Right ventricle myocardium superior (tissue), 1 donor: ENCODE data around the gene ATG101. TPM values are rescaled to one million over a fixed set of nuclear protein-coding genes. Genes with fewer than 3 reads are reported as not detected.

Source experiments
- ATAC-seq: fragments of 200-7000 bp; cut with Tn5 transposase; one replicate; pipeline ENCODE4 v1.9.1; 2020; ENCODE audit warnings: mild to moderate bottlenecking; ENCODE audit not compliant: poor library complexity
- DNase-seq: peaks from one replicate; pipeline ENCODE4 v3.0.0-alpha.2; 2020
- intact Hi-C: fragments of 100-400 bp; cut with DNase I; formaldehyde crosslinking; loops from one replicate; pipeline ENCODE4 v1.11.2; 2022
- total RNA-seq: library from RNA; stranded (reverse); fragmentation: NEBNext Ultra II Directional; extraction: Animal tissue kit (Norgen Biotek cat#: 25700); gene quantifications from one replicate; pipeline ENCODE4 v1.2.1, GENCODE V29; 2021
- donor health status: DM: no; HTN: yes; CAD: no; lungs with severe emphysema.

The ATG101 gene
- total RNA-seq, 1 donor from 2014 or later = 23.5 TPM

DNA sequence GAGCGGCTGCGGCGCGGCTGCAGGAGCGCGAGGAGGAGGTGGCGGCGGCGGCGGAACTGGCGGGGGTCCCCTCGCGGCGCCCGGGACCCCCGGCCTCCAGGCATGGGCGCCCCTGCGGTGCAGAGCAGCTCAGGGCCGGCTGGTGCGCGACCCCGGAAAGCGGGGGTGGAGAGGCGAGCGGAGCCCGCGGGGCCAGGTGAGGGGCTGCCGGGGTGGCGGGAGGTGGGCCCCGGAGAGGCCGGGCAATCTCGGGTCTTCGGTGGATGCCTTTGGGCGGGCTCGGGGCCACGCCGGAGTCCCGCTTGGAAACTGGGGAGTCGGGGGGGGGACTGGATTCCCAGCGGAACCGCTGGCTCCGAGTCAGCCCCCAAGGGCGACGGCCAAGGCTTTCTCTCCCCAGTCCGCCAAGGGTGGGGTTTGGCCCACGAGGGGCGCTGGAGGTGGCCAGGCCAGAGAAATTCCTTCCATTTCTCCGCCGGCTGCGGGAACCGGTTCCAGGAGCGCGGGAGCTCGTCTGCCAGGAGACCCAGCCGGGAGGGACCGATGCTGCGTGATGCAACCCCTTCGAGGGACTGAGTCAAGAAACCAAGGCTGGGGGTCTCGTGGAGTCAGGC, 32.4 kb upstream of the ATG101 start:
- ATAC-seq (no peak), DNase-seq (peak; percentile 75)
- intact Hi-C loops = no loop called here

- DNase-seq (no peak), ATAC-seq (no peak)
- intact Hi-C loops = no loop called here
Measured at GRCh38 chr12:52038447-52038846, 31.3 kb upstream of the ATG101 start.

GRCh38 chr12:52041035-52041434, 28.7 kb upstream of the ATG101 start:
- ATAC-seq (no peak), DNase-seq (no peak)
- intact Hi-C loops = no loop called here

GRCh38 chr12:52041695-52042123, 28.1 kb upstream of the ATG101 start:
- intact Hi-C loops = no loop called here
- ATAC-seq = peak; percentile 30
- peak; percentile 79 for DNase-seq

- DNase-seq (no peak), ATAC-seq (no peak)
- intact Hi-C loops = no loop called here
Measured at GRCh38 chr12:52042706-52043385, 26.9 kb upstream of the ATG101 start.

DNA sequence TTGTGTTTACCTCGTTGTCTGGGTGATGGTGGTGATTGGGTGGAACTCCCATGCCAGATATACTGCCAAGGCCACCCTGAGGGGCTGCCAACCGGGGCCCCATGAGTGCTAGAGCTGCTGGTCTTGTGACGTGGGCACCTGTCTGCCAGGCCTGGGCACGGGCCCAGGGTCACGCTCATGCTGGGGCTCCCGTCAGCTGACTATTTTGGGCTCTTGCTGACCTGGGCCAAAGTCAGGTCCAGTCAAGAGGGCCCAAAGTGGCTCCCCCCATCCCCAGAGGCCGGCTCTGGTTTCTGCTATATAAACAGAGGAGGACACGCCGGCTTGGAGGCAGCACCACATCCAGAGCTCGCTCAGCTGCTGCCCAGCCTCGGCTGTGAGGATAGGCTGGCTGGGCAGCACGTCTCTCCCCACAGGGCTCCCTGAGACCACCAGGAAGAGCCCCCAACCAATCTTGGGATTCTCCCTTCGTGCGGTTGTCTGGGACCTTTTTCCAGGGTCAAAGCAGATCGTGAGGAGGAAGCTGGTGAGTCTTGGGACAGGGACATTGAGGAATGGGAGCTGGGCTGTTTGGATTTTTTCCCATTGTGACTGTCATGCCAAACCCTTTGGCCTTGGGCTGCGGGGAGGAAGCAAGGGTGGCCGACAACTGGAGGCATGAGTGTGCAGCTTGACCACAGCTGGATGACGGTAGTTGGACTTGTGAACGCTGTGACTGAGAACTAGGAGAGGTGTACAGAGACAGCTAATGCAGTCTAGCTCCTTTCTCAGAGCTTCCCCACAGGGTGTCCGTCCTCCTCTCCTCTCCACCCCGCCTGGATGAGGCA, 26.2 kb upstream of the ATG101 start:
- intact Hi-C loops = no loop called here
- ATAC-seq (peak; percentile 77), DNase-seq (peak; percentile 89)

GRCh38 chr12:52044292-52044983, 25.3 kb upstream of the ATG101 start:
- ATAC-seq = peak; percentile 78
- intact Hi-C loops = no loop called here
- peak; percentile 91 for DNase-seq

DNA sequence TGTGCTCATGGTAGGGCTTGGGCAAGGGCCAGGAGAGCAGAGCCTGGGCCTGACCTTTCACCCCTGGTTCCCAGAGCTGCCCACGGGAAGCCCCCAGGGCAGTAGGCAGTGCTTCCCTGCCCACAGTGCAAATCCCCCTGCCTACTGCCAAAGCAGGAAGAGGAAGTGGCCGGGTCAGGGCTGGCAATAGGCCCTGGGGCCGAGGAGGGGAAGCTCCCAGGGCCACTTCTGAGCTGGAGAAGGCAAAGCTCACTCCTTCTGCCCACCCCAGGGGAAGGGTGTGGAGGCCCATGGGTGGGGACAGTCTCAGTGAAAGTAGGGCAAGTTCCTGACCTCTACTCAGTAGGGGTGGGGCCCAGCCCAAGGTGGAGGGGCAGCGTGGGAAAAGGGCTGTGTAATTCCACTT, 24.0 kb upstream of the ATG101 start:
- intact Hi-C loops = no loop called here
- ATAC-seq (no peak), DNase-seq (peak; percentile 79)

- intact Hi-C loops = no loop called here
- ATAC-seq (no peak), DNase-seq (no peak)
Measured at GRCh38 chr12:52046859-52047258, 22.9 kb upstream of the ATG101 start.

GRCh38 chr12:52049286-52049685, 20.5 kb upstream of the ATG101 start:
- ATAC-seq = no peak
- intact Hi-C loops = no loop called here
- no peak for DNase-seq

DNA sequence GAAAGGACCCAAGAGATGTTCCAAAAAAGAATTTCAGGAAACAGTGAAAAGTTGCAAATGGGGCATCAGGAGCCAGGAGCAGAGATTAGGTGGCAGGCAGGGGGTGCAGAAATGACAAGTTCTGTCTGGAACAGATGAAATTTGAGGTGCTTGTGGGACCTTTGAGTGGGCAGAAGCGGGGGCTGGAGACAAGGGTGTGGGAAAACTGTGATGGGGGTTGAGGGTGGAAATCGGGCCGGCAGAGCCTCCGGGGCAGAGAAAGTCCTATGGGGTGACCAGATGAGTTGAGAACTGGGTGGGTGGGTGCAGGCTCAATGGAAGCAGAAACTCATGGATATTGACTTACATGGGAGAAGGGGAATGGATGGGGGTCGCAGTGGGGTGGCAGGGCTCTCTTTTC, 20.1 kb upstream of the ATG101 start:
- no peak for ATAC-seq
- DNase-seq = no peak
- intact Hi-C loops = no loop called here

- ATAC-seq (no peak), DNase-seq (peak; percentile 68)
- intact Hi-C loops = no loop called here
Measured at GRCh38 chr12:52050116-52050757, 19.5 kb upstream of the ATG101 start.

DNA sequence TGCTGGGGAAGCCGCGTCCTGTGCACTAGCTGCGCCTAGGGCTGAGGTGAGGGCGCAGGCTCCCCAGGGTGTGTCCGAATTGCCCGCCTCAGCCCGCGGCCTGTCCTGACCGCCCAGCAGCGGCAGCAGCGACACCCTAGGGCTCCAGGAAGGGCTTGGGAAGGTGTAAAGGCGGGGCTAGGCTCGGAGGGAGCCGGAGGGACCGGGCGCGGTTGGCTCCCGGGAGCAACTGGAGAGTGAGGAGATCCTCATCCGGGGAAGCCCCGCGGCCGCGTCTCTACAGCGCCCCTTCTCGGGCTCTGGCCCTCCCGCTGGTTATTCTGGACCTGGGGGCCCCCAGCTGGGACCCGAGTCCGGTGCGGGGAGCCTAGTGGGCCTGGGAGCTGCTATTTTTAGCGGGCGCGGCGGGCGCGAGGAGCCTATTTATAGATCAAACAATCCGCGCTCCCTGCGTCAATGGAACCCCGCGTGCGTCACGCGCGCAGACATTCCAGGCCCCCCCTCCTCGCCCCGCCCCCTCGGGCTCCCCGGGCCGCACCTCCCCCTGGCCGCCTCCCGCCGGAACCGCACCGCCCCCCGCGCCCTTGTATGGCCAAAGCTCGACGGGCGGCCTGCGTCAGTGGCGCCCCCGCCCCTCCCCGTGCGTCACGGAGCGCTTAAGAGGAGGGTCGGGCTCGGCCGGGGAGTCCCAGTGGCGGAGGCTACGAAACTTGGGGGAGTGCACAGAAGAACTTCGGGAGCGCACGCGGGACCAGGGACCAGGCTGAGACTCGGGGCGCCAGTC, 18.8 kb upstream of the ATG101 start, which contains the start of gene NR4A1:
Gene NR4A1 (plus strand): TSS at position 685 of the 784 bp plus-strand sequence. CDS start 2,887 bp downstream, outside the sequence.
- DNase-seq (peak; percentile 99), ATAC-seq (peak; percentile 92)
- intact Hi-C loops = no loop called here

GRCh38 chr12:52052468-52053186, 17.2 kb upstream of the ATG101 start:
- ATAC-seq = no peak
- intact Hi-C loops = no loop called here
- no peak for DNase-seq

GRCh38 chr12:52053536-52054209, 16.1 kb upstream of the ATG101 start:
- DNase-seq = no peak
- intact Hi-C loops = no loop called here
- no peak for ATAC-seq

DNA sequence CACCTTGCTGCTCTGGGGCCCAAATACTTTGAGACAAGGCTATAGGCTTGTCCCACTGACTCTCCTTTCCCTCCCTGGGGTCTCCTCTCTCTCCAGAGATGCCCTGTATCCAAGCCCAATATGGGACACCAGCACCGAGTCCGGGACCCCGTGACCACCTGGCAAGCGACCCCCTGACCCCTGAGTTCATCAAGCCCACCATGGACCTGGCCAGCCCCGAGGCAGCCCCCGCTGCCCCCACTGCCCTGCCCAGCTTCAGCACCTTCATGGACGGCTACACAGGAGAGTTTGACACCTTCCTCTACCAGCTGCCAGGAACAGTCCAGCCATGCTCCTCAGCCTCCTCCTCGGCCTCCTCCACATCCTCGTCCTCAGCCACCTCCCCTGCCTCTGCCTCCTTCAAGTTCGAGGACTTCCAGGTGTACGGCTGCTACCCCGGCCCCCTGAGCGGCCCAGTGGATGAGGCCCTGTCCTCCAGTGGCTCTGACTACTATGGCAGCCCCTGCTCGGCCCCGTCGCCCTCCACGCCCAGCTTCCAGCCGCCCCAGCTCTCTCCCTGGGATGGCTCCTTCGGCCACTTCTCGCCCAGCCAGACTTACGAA, 15.4 kb upstream of the ATG101 start:
- ATAC-seq = no peak

More for the DNA sequence above, 15.4 kb upstream of the ATG101 start:
- DNase-seq = no peak
- intact Hi-C loops = no loop called here
